B cell (primary cell): ENCODE data around the gene KATNAL1. TPM values are rescaled to one million over a fixed set of nuclear protein-coding genes. Genes with fewer than 3 reads are reported as not detected.

Source experiments
- ATAC-seq: fragments of 200-7000 bp; cut with Tn5 transposase; one replicate; pipeline ENCODE4 v1.10.0; 2021; ENCODE audit warnings: low read depth, mild to moderate bottlenecking, moderate number of reproducible peaks, moderate library complexity
- CTCF ChIA-PET: fragments of 350-600 bp; sonication (Branson Sonifier 250); formaldehyde crosslinking; loops from one replicate; lab custom pipeline; 2021; ENCODE audit warnings: antibody characterized with exemption, inconsistent platforms; lab: Charles Lee
- POLR2A ChIA-PET: fragments of 350-600 bp; sonication (Branson Sonifier 250); formaldehyde crosslinking; loops from one replicate; lab custom pipeline; 2021; ENCODE audit warnings: antibody characterized with exemption; lab: Charles Lee
- DNase-seq: peaks from one replicate; pipeline ENCODE4 v3.0.0; 2013
- H2AFZ ChIP-seq: 2 replicates; pipeline ENCODE4 v1.6.1; 2012; ENCODE audit warnings: mild to moderate bottlenecking, low read depth, low read length; ENCODE audit not compliant: insufficient read depth, poor library complexity, severe bottlenecking
- H3K27ac ChIP-seq, 2 donors: 1 replicate in 1 of 2; 2 replicates in 1 of 2; pipeline ENCODE4 v1.5.1; 2012 to 2013; ENCODE audit warnings: low read length in 2 of 2, mild to moderate bottlenecking in 2 of 2, moderate library complexity in 1 of 2
- H3K27me3 ChIP-seq, 4 experiments: fragments of 200-600 bp in 1 of 4; sonication (generic) in 1 of 4; replicated peaks in 1 of 4; 1 replicate in 2 of 4; 2 replicates in 2 of 4; pipeline versions ENCODE4 v1.6.1 to v1.7.0; 2013 to 2016; ENCODE audit warnings: low read length in 3 of 4, mild to moderate bottlenecking in 2 of 4, mixed read lengths in 1 of 4, moderate library complexity in 1 of 4; ENCODE audit not compliant: insufficient read depth in 4 of 4, control insufficient read depth in 3 of 4; ENCODE audit errors: control extremely low read depth in 1 of 4
- H3K36me3 ChIP-seq, 2 experiments: replicated peaks in 1 of 2; 1 replicate in 1 of 2; 2 replicates in 1 of 2; pipeline versions ENCODE4 v1.6.1 to v1.7.1; 2013; ENCODE audit warnings: low read length in 1 of 2; ENCODE audit not compliant: insufficient read depth in 2 of 2, control insufficient read depth in 1 of 2; ENCODE audit errors: control extremely low read depth in 1 of 2, extremely low read depth in 1 of 2
- H3K4me1 ChIP-seq, 2 donors: fragments of 200-600 bp in 1 of 2; sonication (generic) in 1 of 2; 1 replicate in 1 of 2; 2 replicates in 1 of 2; pipeline versions ENCODE4 v1.5.1 to v1.6.1; 2013 to 2017; ENCODE audit warnings: low read length in 2 of 2; ENCODE audit not compliant: control insufficient read depth in 2 of 2, insufficient read depth in 2 of 2
- H3K4me2 ChIP-seq: replicated peaks from 2 replicates; pipeline ENCODE3; 2012; ENCODE audit warnings: mild to moderate bottlenecking, low read depth, low read length; ENCODE audit not compliant: poor library complexity, severe bottlenecking
- H3K4me3 ChIP-seq, 5 experiments: fragments of 200-600 bp in 1 of 5; sonication (generic) in 1 of 5; 1 replicate in 3 of 5; 2 replicates in 2 of 5; pipeline versions ENCODE4 v1.5.1 to v1.7.0; 2011 to 2016; ENCODE audit warnings: low read length in 4 of 5, mild to moderate bottlenecking in 4 of 5, low read depth in 2 of 5, control low read depth in 1 of 5, moderate library complexity in 1 of 5; ENCODE audit not compliant: insufficient read depth in 1 of 5; ENCODE audit errors: control extremely low read depth in 1 of 5, extremely low read depth in 1 of 5
- H3K79me2 ChIP-seq: fragments of 200-600 bp; sonication (generic); one replicate; pipeline ENCODE4 v1.6.0; 2016; ENCODE audit warnings: low read length; ENCODE audit not compliant: control insufficient read depth, insufficient read depth
- H3K9ac ChIP-seq: fragments of 200-600 bp; sonication (generic); 2 replicates; pipeline ENCODE4 v1.6.1; 2017; ENCODE audit warnings: mild to moderate bottlenecking, low read length, moderate library complexity
- H3K9me3 ChIP-seq, 3 donors: one replicate each; pipeline versions ENCODE4 v1.6.1 to v1.7.1; 2013; ENCODE audit warnings: low read length in 2 of 3; ENCODE audit not compliant: control insufficient read depth in 2 of 3, insufficient read depth in 1 of 3; ENCODE audit errors: control extremely low read depth in 1 of 3
- H4K20me1 ChIP-seq: 2 replicates; pipeline ENCODE4 v1.6.0; 2012; ENCODE audit warnings: mild to moderate bottlenecking, low read length; ENCODE audit not compliant: insufficient read depth, control insufficient read depth, poor library complexity, severe bottlenecking
- H3K27ac Mint-ChIP-seq: one replicate; pipeline ENCODE4 v1.8.0; 2021; ENCODE audit warnings: mixed read lengths
- H3K27me3 Mint-ChIP-seq: one replicate; pipeline ENCODE4 v1.8.0; 2021; ENCODE audit warnings: mixed read lengths
- H3K4me1 Mint-ChIP-seq: one replicate; pipeline ENCODE4 v1.8.0; 2021; ENCODE audit warnings: mixed read lengths
- H3K4me3 Mint-ChIP-seq: one replicate; pipeline ENCODE4 v1.8.0; 2021; ENCODE audit warnings: mixed read lengths
- H3K9me3 Mint-ChIP-seq: one replicate; pipeline ENCODE4 v1.8.0; 2022; ENCODE audit warnings: mixed read lengths; ENCODE audit not compliant: insufficient read depth
- CTCF ChIP-seq: fragments of 200-600 bp; IDR thresholded peaks from one replicate; pipeline ENCODE4 v1.8.0; 2022; ENCODE audit warnings: antibody characterized with exemption, mild to moderate bottlenecking
- EZH2 ChIP-seq: IDR thresholded peaks from 2 replicates; pipeline ENCODE4 v1.6.1; 2012; ENCODE audit warnings: borderline replicate concordance, low read depth, mild to moderate bottlenecking, moderate library complexity, low read length; ENCODE audit not compliant: insufficient read depth, poor library complexity, severe bottlenecking
- WGBS: methylation state at CpG from one replicate; pipeline ENCODE4 v1.1.5; 2013; ENCODE audit warnings: missing lambda C conversion rate; ENCODE audit not compliant: insufficient coverage; 5-methylcytosine and 5-hydroxymethylcytosine counted together
- intact Hi-C: fragments of 100-400 bp; cut with micrococcal nuclease; formaldehyde crosslinking; loops from one replicate; pipeline ENCODE4 v1.10.0; 2022
- polyA plus RNA-seq: library from polyadenylated mRNA; depleted of rRNA; stranded (reverse); fragments of >200 nt; gene quantifications from 2 replicates; pipeline ENCODE4 v1.2.3, GENCODE V29; 2012
- total RNA-seq, 2 donors: library from RNA; stranded (reverse); fragments of 120-200 nt in 1 of 2; gene quantifications; 1 replicate in 1 of 2; 2 replicates in 1 of 2; pipeline versions ENCODE4 v1.2.3 to v1.2.4, GENCODE V29; 2013 to 2022

KATNAL1 gene
- total and polyA plus RNA-seq, 2 donors (not counting 1 experiment from before 2014, with no cell fraction given), result 2.7 to 21.9 TPM

DNA sequence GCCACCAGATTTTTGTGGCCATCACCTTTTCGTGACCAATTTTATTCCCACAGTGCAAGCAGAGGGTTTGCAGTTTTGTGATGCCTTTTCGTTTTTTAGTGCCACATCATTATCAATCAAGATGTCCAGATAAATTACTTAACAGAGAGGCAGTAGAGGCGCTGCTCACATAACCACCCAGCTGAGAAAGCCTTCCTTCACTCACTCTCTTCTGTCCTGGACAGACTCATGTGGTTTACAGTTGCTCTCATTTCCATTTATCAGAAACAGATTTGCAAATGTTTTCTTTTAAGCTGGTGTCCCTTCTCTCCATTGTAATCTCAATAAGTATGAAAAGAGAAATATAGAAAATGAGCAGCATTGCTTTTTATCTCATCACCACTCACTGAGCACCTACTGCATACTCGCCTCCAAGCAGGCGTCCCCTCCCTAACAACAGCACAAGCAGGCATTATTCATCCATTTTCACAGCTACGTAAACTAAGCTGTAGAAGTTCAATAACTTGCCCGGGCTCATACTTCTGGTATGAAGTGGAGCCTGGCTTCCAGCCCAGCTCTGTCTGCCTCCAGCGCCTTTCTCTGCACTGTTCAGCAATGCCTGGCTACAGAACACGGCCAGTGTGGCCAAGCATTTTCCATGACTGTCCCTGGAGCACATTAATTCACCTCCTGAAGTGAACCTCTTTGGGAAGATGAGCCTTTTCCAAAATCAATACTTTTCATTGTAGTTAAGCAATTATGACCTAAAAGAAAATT is 34.6 kb upstream of the KATNAL1 start:
- Mint-ChIP-seq H3K9me3 (no peaks in the 10 kb centered on the region), H3K27ac (no peak overlapping the region), H3K4me3 (no peak overlapping the region), H3K27me3 (no peaks in the 10 kb centered on the region), H3K4me1 (peaks cover 20% of the 10 kb centered on the region)
- no peak overlapping the region for H3K4me2 ChIP-seq
- H3K36me3 ChIP-seq, result peaks cover 0 to 5% of the 10 kb centered on the region in 2 experiments
- no peak overlapping the region for H3K4me3 ChIP-seq
- ChIA-PET POLR2A (interaction anchor here (0.6 kb wide), 2 partner anchors 18 to 273 kb away, joined by 3 to 7 read pairs; no protein-coding TSS in a partner anchor), CTCF (interaction anchor here (1.2 kb wide), 1 partner anchor 12 kb away, joined by 3 read pairs; no protein-coding TSS in a partner anchor)
- 98% methylated on average over 7 of the region's 9 CpGs for WGBS
- no peak for DNase-seq
- no peak overlapping the region for H3K27ac ChIP-seq
- H4K20me1 ChIP-seq, result no peaks in the 10 kb centered on the region
- no peak overlapping the region for H2AFZ ChIP-seq
- no peak for ATAC-seq
- H3K79me2 ChIP-seq, result no peaks in the 10 kb centered on the region
- H3K27me3 ChIP-seq, result no peaks in the 10 kb centered on the region
- no peak overlapping the region for H3K9ac ChIP-seq
- intact Hi-C loops, result no loop called here
- peaks cover 18 to 22% of the 10 kb centered on the region in 2 donors for H3K4me1 ChIP-seq
- no peak for TF ChIP-seq EZH2
- no peak for TF ChIP-seq CTCF
- no peaks in the 10 kb centered on the region for H3K9me3 ChIP-seq
